ENCODE data around the gene CFAP210. TPM values are rescaled to one million over a fixed set of nuclear protein-coding genes. Genes with fewer than 3 reads are reported as not detected.

Gene CFAP210
- polyA plus RNA-seq, 1 experiment, result not detected

DNA sequence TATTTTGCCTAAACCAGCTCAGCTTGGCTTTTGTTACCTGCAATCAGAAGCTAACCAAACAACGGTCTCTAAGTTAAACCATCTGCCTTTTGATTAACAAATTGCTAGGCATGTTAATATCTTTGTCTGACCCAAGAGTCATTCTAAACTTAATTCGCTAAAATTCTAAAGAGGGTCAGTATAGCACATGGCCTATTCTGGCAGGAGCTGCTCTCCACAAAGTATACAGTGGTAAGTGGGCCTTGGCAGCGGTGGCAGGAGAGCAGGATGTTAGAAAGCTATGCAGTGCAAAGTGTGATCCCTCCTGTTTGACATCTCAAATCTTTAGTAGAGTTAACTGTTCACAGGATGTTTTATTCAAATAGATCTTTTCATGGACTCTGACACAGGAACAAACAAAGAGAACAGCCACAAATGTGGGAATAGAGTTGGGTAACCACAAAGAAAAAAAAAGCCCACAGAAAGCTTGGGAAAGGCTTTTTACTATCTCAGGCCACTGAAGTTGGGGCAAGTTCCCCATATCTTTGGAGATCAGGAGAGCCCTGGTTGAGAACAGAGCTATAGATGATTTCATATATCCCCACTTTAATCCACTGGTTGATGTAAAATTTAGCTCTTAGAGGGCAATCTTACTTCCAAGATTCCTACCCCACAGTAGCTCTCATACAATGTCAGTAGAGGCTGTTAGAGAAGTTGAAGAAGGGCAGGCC is 10.6 kb downstream of the CFAP210 start:
- ChIA-PET POLR2A (no interaction called here), CTCF (interaction anchor here (0.8 to 1.4 kb wide), 2 partner anchors 10 to 18 kb away, joined by 3 to 4 read pairs; partner anchors contain the start of genes CFAP210 and PHOSPHO2)
- TF ChIP-seq, protein P1, sequence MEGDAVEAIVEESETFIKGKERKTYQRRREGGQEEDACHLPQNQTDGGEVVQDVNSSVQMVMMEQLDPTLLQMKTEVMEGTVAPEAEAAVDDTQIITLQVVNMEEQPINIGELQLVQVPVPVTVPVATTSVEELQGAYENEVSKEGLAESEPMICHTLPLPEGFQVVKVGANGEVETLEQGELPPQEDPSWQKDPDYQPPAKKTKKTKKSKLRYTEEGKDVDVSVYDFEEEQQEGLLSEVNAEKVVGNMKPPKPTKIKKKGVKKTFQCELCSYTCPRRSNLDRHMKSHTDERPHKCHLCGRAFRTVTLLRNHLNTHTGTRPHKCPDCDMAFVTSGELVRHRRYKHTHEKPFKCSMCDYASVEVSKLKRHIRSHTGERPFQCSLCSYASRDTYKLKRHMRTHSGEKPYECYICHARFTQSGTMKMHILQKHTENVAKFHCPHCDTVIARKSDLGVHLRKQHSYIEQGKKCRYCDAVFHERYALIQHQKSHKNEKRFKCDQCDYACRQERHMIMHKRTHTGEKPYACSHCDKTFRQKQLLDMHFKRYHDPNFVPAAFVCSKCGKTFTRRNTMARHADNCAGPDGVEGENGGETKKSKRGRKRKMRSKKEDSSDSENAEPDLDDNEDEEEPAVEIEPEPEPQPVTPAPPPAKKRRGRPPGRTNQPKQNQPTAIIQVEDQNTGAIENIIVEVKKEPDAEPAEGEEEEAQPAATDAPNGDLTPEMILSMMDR (IDR thresholded peaks at IDR 0.05; ENCODE audit: insufficient read depth, low read depth, low read length), result no peak
- DNase-seq (ENCODE audit: low read depth), result no peak
- Histone ChIP-seq H3K4me3 (ENCODE audit: low read depth, low read length) (no peak overlapping the region), H3K27me3 (ENCODE audit: control insufficient read depth, insufficient read depth, low read length) (no peaks in the 10 kb centered on the region), H3K36me3 (ENCODE audit: control insufficient read depth, insufficient read depth, low read length) (no peaks in the 10 kb centered on the region)

DNA sequence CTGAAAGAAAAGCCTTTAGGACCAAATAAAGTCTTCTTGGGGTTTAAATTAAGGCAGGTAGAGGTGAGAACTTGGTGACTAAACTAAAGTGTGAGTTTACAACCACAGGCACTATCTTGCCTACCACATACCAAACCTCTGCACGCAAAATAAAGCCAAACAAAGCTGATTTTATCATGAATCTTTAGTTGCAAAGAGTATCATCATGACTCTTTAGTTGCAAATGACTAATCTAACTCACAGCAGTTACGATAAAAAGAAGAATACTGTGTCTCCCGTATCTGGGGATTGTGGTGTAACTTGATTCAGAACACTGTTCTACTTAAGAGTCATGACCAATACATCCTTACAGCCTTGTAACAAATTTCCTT is 11.2 kb downstream of the CFAP210 start:
- TF ChIP-seq, protein P1 (IDR thresholded peaks at IDR 0.05; ENCODE audit: insufficient read depth, low read depth, low read length), result no peak
- no peaks in the 10 kb centered on the region for H3K36me3 ChIP-seq (ENCODE audit: control insufficient read depth, insufficient read depth, low read length)
- CTCF ChIA-PET, result interaction anchor here (0.8 to 1.4 kb wide), 2 partner anchors 11 to 17 kb away, joined by 3 to 4 read pairs; partner anchors contain the start of genes CFAP210 and PHOSPHO2
- POLR2A ChIA-PET, result no interaction called here
- no peak overlapping the region for H3K4me3 ChIP-seq (ENCODE audit: low read depth, low read length)
- DNase-seq (ENCODE audit: low read depth), result no peak
- no peaks in the 10 kb centered on the region for H3K27me3 ChIP-seq (ENCODE audit: control insufficient read depth, insufficient read depth, low read length)

DNA sequence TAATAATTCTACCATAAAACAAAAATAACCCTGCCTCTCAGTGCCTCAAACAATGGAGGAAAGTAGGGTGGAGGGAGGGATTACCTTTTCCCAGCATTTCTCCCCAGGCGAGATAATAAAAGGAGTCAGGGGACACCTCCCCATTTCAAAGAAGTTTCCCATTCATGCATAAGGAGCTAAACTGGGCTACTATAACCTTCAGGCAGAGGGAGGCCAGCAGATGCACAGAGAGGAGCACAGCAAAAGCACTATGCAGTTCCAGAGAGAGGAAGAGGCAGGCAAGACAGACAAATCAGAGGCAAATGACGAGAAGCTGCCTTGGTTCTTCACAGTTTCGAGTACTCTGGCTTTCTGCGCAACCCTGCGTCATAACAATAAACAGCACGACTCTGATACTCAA is 17.4 kb downstream of the CFAP210 start:
- no peak for DNase-seq (ENCODE audit: low read depth)
- Histone ChIP-seq H3K4me3 (ENCODE audit: low read depth, low read length) (no peak overlapping the region), H3K36me3 (ENCODE audit: control insufficient read depth, insufficient read depth, low read length) (no peaks in the 10 kb centered on the region), H3K27me3 (ENCODE audit: control insufficient read depth, insufficient read depth, low read length) (no peaks in the 10 kb centered on the region)
- TF ChIP-seq, protein P1 (IDR thresholded peaks at IDR 0.05; ENCODE audit: insufficient read depth, low read depth, low read length), result no peak
- POLR2A ChIA-PET, result no interaction called here
- CTCF ChIA-PET, result interaction anchor here (1.3 kb wide), 1 partner anchor 8 kb away, joined by 3 read pairs; no protein-coding TSS in a partner anchor

DNA sequence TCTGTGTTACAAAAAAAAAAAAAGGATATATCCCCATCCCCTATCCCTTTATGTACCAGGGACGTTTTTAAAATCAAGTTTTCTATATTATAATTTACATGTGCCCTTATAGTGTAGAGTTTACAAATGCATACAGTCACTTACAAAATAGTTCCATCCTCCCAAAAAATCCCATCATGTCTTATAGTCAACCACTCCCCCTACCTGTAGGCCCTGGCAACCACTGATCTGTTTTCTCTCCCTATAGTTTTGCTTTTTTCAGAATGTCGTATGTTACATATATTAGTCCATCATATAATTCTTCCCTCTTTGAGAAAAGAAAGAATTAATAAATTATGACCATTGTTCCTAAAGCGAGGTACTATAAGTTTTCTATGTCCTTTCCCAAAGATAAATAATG is 17.8 kb downstream of the CFAP210 start:
- ChIA-PET CTCF (no interaction called here), POLR2A (no interaction called here)
- Histone ChIP-seq H3K27me3 (ENCODE audit: control insufficient read depth, insufficient read depth, low read length) (no peaks in the 10 kb centered on the region), H3K4me3 (ENCODE audit: low read depth, low read length) (no peak overlapping the region), H3K36me3 (ENCODE audit: control insufficient read depth, insufficient read depth, low read length) (no peaks in the 10 kb centered on the region)
- DNase-seq (ENCODE audit: low read depth), result no peak
- TF ChIP-seq, protein P1 (IDR thresholded peaks at IDR 0.05; ENCODE audit: insufficient read depth, low read depth, low read length), result peak; percentile 10; the same call in 1 of the 2 replicates

DNA sequence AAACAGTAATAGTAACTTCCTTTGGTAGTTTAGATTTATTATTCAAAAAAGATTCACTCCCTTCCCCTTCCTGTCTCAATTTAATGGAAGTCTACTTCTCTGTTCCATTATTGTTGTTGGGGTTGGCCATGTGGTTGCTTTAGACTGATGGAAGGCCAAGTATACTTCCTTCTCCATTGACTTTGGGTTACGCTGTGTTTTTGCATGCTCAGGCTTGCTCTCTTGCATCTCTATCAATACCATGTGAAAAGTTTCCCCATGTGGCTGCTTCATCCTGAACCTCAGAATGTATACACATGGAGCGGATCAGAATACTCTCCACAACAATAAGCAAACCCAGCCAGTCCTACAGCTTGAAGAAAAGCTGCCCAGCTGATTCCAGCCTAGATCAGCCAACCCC is 20.3 kb downstream of the CFAP210 start:
- Histone ChIP-seq H3K27me3 (ENCODE audit: control insufficient read depth, insufficient read depth, low read length) (no peaks in the 10 kb centered on the region), H3K4me3 (ENCODE audit: low read depth, low read length) (no peak overlapping the region), H3K36me3 (ENCODE audit: control insufficient read depth, insufficient read depth, low read length) (no peaks in the 10 kb centered on the region)
- TF ChIP-seq, protein P1 (IDR thresholded peaks at IDR 0.05; ENCODE audit: insufficient read depth, low read depth, low read length), result no peak
- ChIA-PET POLR2A (no interaction called here), CTCF (interaction anchor here (1.1 kb wide), 1 partner anchor 160 kb away, joined by 3 read pairs; no protein-coding TSS in a partner anchor)
- no peak for DNase-seq (ENCODE audit: low read depth)

All from BJ (cell line).